Astrocyte (in vitro differentiated cells and primary cell): ENCODE measurements around the gene TMIGD2. TPM values are rescaled to one million over a fixed set of nuclear protein-coding genes. Genes with fewer than 3 reads are reported as not detected.
"Not testable (repeated sequence)": the region's sequence is repeated elsewhere in the genome, so short reads cannot be mapped to it uniquely, and the experiment has no call there.

ENCODE experiments used
- DNase-seq: peaks from one replicate; pipeline ENCODE4 v3.0.0-alpha.2; 2010; ENCODE audit warnings: low read depth
- FAIRE-seq: peaks from 2 replicates; lab custom pipeline; 2011; peaks lifted over from hg19 to GRCh38; lab: Jason Lieb, UNC
- H2AFZ ChIP-seq: 2 replicates; pipeline ENCODE4 v1.6.0; 2012; ENCODE audit warnings: low read depth, low read length, inconsistent platforms
- H3K27ac ChIP-seq: 2 replicates; pipeline ENCODE4 v1.5.1; 2011; ENCODE audit warnings: low read depth, low read length, inconsistent platforms
- H3K27me3 ChIP-seq: 2 replicates; pipeline ENCODE4 v1.6.0; 2011; ENCODE audit warnings: low read length, inconsistent platforms; ENCODE audit not compliant: insufficient read depth
- H3K36me3 ChIP-seq: 2 replicates; pipeline ENCODE4 v1.5.1; 2011; ENCODE audit warnings: low read length, inconsistent platforms; ENCODE audit not compliant: insufficient read depth
- H3K4me1 ChIP-seq: 2 replicates; pipeline ENCODE4 v1.5.1; 2011; ENCODE audit warnings: low read length, inconsistent platforms; ENCODE audit not compliant: insufficient read depth
- H3K4me2 ChIP-seq: 2 replicates; pipeline ENCODE4 v1.6.0; 2012; ENCODE audit warnings: low read length, inconsistent platforms
- H3K4me3 ChIP-seq: 2 replicates; pipeline ENCODE4 v1.5.1; 2011; ENCODE audit warnings: low read depth, mild to moderate bottlenecking, low read length, inconsistent platforms; ENCODE audit not compliant: insufficient read depth
- H3K79me2 ChIP-seq: 2 replicates; pipeline ENCODE4 v1.6.0; 2012; ENCODE audit warnings: mild to moderate bottlenecking, low read length, inconsistent platforms; ENCODE audit not compliant: insufficient read depth
- H3K9ac ChIP-seq: 2 replicates; pipeline ENCODE4 v1.6.0; 2012; ENCODE audit warnings: mild to moderate bottlenecking, low read length, inconsistent platforms
- H3K9me3 ChIP-seq: 2 replicates; pipeline ENCODE4 v1.5.1; 2012; ENCODE audit warnings: low read depth, mild to moderate bottlenecking, low read length, inconsistent platforms; ENCODE audit not compliant: insufficient read depth
- H4K20me1 ChIP-seq: 2 replicates; pipeline ENCODE4 v1.6.0; 2012; ENCODE audit warnings: low read length, inconsistent platforms; ENCODE audit not compliant: insufficient read depth
- H3K27ac Mint-ChIP-seq: one replicate; pipeline ENCODE4 v1.8.0; 2021; ENCODE audit warnings: mild to moderate bottlenecking, mixed read lengths; ENCODE audit not compliant: unreplicated experiment
- H3K27me3 Mint-ChIP-seq: one replicate; pipeline ENCODE4 v1.8.0; 2021; ENCODE audit warnings: low read depth, mixed read lengths; ENCODE audit not compliant: unreplicated experiment
- H3K36me3 Mint-ChIP-seq: one replicate; pipeline ENCODE4 v1.8.0; 2021; ENCODE audit warnings: low read depth, mixed read lengths; ENCODE audit not compliant: unreplicated experiment
- H3K4me1 Mint-ChIP-seq: one replicate; pipeline ENCODE4 v1.8.0; 2021; ENCODE audit warnings: low read depth, mixed read lengths; ENCODE audit not compliant: unreplicated experiment
- H3K4me3 Mint-ChIP-seq: one replicate; pipeline ENCODE4 v1.8.0; 2021; ENCODE audit warnings: mild to moderate bottlenecking, moderate library complexity, mixed read lengths; ENCODE audit not compliant: unreplicated experiment
- H3K9me3 Mint-ChIP-seq: one replicate; pipeline ENCODE4 v1.8.0; 2021; ENCODE audit warnings: mild to moderate bottlenecking, mixed read lengths; ENCODE audit not compliant: unreplicated experiment
- CTCF ChIP-seq: IDR thresholded peaks from 2 replicates; pipeline ENCODE4 v1.5.1; 2011; ENCODE audit warnings: low read depth, mild to moderate bottlenecking, inconsistent platforms, low read length, moderate library complexity; ENCODE audit not compliant: insufficient read depth
- EZH2 ChIP-seq: IDR thresholded peaks from 2 replicates; pipeline ENCODE4 v1.6.1; 2012; ENCODE audit warnings: mild to moderate bottlenecking, low read length, inconsistent platforms; ENCODE audit not compliant: insufficient read depth
- total RNA-seq: library from RNA; stranded (reverse); gene quantifications from 2 replicates; pipeline ENCODE4 v1.2.1, GENCODE V29; 2021

TMIGD2 gene
- total RNA-seq, 1 donor from 2014 or later, result not detected

DNA sequence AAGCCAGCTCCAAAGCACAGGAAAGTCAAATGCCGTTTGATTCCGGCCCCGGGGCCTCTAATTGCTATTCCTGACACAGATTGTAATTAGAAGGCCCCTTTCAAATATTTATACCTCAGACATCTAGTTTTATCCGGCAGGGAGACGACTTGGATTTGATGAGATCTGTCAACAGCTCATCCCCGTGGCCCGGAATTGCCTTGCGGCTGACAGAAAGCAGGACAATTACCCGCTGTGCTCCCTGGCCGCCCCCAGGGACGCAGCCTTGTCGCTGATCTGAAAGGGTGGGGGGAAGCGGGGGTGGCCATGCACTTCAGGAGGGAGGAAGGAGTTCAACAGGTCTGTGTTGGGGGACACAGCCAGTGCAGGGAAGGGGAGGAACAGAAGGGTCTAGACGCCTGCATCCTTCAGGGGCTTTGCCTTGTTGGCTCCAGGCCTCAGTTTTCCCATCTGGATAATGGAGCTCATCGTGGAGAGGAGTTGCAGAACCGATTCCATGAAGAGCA lies 24.9 kb downstream of the TMIGD2 start:
- Histone ChIP-seq H3K79me2 (no peaks in the 10 kb centered on the region), H3K27me3 (peaks cover 24% of the 10 kb centered on the region), H2AFZ (no peak overlapping the region), H3K9ac (no peak overlapping the region), H3K27ac (no peak overlapping the region), H3K36me3 (no peaks in the 10 kb centered on the region), H4K20me1 (no peaks in the 10 kb centered on the region), H3K9me3 (no peaks in the 10 kb centered on the region), H3K4me2 (no peak overlapping the region), H3K4me3 (no peak overlapping the region), H3K4me1 (no peaks in the 10 kb centered on the region)
- H3K27ac Mint-ChIP-seq, result no peak overlapping the region
- H3K4me1 Mint-ChIP-seq, result peaks cover 2% of the 10 kb centered on the region
- peaks cover under 1% of the 10 kb centered on the region for H3K36me3 Mint-ChIP-seq
- DNase-seq, result no peak
- FAIRE-seq, result no peak
- TF ChIP-seq CTCF (no peak), EZH2 (no peak)
- H3K4me3 Mint-ChIP-seq, result no peak overlapping the region
- peaks cover 1% of the 10 kb centered on the region for H3K9me3 Mint-ChIP-seq
- H3K27me3 Mint-ChIP-seq, result peaks cover 28% of the 10 kb centered on the region

DNA sequence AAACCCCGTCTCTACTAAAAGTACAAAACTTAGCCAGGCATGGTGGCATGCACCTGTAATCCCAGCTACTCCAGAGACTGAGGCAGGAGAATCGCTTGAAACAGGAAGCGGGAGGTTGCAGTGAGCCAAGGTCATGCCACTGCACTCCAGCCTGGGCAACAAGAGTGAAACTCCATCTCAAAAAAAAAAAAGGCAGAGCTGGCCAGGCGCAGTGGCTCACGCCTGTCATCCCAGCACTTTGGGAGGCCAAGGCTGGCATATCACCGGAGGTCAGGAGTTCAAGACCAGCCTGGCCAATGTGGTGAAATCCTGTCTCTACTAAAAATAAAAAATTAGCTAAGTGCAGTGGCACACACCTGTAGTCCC lies 27.9 kb downstream of the TMIGD2 start:
- not testable (repeated sequence) for H3K36me3 ChIP-seq, H3K9ac ChIP-seq, H3K4me3 Mint-ChIP-seq, FAIRE-seq, H4K20me1 ChIP-seq, H3K27me3 ChIP-seq, H3K27ac Mint-ChIP-seq, H2AFZ ChIP-seq, H3K27ac ChIP-seq, H3K9me3 Mint-ChIP-seq, H3K9me3 ChIP-seq, H3K4me1 ChIP-seq, H3K36me3 Mint-ChIP-seq, H3K4me2 ChIP-seq, DNase-seq, H3K4me3 ChIP-seq, H3K27me3 Mint-ChIP-seq, H3K4me1 Mint-ChIP-seq, H3K79me2 ChIP-seq

- H3K9ac ChIP-seq, result no peak overlapping the region
- FAIRE-seq, result no peak
- Mint-ChIP-seq H3K27ac (no peak overlapping the region), H3K4me3 (no peak overlapping the region), H3K9me3 (peaks cover 3% of the 10 kb centered on the region), H3K4me1 (no peaks in the 10 kb centered on the region), H3K27me3 (peaks cover 2% of the 10 kb centered on the region), H3K36me3 (peaks cover 5% of the 10 kb centered on the region)
- H3K79me2 ChIP-seq, result no peaks in the 10 kb centered on the region
- DNase-seq, result no peak
- no peaks in the 10 kb centered on the region for H3K36me3 ChIP-seq
- H3K9me3 ChIP-seq, result no peaks in the 10 kb centered on the region
- no peak overlapping the region for H2AFZ ChIP-seq
- no peak overlapping the region for H3K4me2 ChIP-seq
- H4K20me1 ChIP-seq, result no peaks in the 10 kb centered on the region
- H3K4me1 ChIP-seq, result no peaks in the 10 kb centered on the region
- H3K4me3 ChIP-seq, result no peak overlapping the region
- H3K27me3 ChIP-seq, result peaks cover 2% of the 10 kb centered on the region
- no peak overlapping the region for H3K27ac ChIP-seq
- TF ChIP-seq CTCF, result no peak
- TF ChIP-seq EZH2, result no peak
Observed at GRCh38 chr19:4272894-4273293, 29.3 kb downstream of the TMIGD2 start.
